Measurements from ENCODE around the gene LMF2.

GRCh38 chr22:50544746-50545253 lies 37.3 kb upstream of the LMF2 start:
- TF ChIP-seq CTCF (IDR thresholded peaks at IDR 0.05; ENCODE audit: insufficient read depth, low read depth, low read length) (no peak), EZH2 (IDR thresholded peaks at IDR 0.05; ENCODE audit: insufficient read depth, low read length) (no peak)
